Stimulated activated CD4-positive, alpha-beta T cell treated with anti-CD3 and anti-CD28 coated beads, TNF-alpha, amount 100 ng/mL, for 48 hours (primary cell): ENCODE measurements around the gene ANO3.
"Not testable (repeated sequence)": the region's sequence is repeated elsewhere in the genome, so short reads cannot be mapped to it uniquely, and the experiment has no call there.

ENCODE experiments used
- DNase-seq, 3 donors: peaks; one replicate each; pipeline ENCODE4 v3.0.0-alpha.2; 2020; ENCODE audit warnings: low read depth in 3 of 3

Gene ANO3

DNA sequence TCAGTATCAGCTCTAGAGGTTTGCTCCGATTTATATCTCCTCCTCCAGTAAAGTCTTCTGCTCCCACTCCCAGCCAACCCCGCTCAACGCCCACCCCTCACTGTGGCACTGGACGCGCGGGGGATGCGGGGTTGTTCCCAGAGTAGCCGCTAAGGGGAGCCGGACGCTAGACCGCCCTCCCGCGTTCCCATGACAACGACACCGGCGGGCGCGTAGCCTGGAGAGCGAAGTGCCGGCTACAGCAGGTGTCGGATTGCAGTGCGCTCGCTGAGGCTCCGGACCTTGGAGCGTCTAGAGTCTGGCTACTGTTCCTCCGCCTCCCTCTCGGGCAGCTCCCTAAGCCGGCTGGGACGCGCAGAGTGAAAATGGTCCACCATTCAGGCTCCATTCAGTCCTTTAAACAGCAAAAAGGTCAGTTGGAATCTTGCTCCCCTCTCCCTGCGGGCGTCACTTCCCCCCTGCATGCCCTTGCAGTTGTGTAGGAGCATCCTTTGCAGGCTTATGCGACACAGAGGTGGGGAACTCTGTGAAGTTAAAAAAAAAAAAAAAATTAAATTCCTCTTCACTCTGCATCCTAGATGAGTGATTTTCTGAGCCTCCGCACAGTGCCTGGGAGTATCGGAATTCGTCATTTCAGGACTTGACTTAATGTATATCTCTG is at the start of gene ANO3:
Gene ANO3, plus strand, starts transcription at position 220 of the 661 bp plus-strand sequence. Its CDS starts 146 bp downstream, at position 366.
- peak in 1 of 3 donors; percentile 13 for DNase-seq

DNA sequence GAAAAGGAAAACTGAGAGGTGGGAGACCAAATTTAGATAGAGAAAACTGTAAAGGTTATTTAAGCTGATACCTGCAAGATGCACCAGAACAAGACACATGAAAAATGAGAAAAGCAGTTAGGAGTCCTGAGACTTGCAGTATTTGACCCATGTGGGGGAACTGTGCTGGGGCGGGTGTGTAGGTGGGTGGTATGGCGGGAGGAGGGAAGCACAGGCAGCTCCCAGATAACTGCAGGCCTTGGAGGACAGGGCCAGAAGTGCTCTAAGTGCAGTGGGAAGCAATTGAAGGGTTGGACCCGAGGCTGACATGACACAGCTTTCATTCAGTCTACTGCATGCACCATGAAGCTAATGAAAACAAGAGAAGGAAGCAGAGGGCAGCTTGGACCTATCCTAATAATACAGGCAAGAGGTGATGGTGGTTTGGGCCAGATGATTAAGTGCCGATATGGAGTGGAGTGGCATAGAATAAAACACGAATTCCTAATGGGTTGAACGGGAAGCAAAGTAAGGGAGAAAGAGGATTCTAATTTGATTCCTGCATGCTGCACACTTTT is 48.0 kb upstream of the ANO3 start:
- no peak for DNase-seq

DNA sequence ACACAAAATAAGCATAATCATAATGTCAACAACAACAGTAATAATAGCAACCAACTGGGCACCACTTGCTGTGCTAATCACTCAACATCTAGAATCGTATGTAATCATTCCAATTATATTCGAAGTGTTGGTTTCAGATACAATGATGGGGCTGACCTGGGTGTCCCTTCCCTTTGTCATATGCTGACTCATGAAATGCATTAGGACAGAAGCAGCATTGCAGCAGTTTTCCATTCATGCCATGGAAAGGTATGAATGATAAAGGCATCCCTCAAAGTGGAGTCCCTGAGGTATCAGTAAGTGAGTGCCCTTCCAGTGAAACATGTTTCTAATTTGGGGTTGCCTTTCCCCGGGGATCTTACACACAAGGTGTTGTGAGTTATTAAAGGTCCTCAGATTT is 46.3 kb upstream of the ANO3 start:
- no peak for DNase-seq

DNA sequence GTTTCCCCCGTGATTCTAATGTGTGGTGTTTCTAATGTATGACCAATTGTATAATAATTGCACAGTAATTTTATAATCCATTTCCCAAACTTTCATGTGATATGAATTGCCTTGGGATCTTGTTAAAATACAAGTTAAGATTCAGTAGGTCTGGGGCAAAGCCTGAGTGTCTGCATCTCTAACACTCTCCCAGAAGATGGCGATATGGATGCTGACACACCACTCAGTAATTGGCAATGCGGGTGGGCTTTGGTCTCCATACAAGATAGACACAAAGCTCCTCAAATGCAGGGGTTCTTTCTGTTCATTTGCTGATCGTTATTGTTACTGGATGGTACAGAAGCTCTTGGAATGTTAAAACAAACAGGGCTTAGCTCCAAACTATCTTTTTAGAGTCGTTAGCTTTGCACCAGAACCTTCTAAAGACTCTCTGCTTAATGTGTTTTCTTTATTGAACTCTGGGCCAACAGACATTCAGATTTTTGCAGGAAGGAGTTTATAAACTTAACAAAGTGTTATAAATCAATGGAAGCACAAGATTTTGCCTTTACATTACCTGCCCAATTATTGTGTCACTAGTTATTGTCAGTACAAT is 45.4 kb upstream of the ANO3 start:
- DNase-seq, result no peak

DNA sequence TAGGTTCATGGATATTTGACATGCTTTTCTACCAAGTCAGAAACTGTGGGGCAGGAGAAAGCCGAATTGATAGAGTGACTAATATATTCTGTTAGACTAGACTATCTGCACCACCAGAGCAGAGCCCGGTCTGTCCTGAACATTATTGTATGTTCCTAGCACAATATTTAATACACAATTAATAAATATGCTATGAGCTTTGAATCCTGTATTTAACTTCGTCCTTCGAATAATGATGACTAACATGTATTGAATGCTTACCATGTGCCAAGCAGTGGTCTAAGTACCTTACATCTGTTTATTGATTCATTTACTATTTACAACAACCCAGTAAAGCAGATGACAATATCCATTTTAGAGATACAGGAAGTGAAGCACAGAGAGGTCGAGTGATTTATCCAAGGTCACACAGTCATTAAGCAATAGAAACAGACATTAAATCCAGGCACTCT is 44.8 kb upstream of the ANO3 start:
- no peak for DNase-seq

DNA sequence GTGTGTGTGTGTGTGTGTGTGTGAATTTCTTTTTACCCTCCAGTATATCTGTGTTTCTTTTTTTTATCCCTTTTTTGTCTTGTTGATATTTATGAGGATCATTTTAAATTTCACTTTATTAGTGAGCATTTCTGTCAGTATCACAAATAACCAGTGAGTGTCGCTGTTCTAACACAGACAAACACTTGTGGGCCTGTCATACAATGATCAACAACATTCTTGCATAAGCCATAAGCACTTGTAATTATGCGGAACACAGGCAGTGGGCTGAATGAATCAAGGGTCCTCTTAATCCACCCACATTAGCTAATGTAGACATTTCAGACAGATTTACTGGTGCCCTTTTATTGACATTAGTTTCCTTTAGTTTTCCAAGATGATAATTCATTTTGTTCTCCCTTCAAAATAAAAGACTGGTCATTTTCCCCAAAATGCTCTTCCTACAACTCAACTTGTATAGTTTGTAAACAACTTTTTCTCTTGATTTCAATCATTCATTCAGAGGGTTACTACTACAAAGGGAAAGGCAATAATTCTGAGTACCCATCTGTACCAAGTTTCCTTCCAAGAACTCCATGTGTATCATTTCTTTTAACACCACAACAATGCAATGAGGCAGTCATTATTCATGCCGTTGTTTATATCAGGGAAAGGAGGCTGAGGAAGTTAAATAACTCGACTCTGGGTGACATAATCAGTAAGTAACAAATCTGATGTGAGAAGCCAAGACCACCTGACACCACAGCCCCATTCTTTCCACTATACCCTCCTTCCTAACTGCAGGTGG is 34.5 kb upstream of the ANO3 start:
- DNase-seq, result no peak

DNA sequence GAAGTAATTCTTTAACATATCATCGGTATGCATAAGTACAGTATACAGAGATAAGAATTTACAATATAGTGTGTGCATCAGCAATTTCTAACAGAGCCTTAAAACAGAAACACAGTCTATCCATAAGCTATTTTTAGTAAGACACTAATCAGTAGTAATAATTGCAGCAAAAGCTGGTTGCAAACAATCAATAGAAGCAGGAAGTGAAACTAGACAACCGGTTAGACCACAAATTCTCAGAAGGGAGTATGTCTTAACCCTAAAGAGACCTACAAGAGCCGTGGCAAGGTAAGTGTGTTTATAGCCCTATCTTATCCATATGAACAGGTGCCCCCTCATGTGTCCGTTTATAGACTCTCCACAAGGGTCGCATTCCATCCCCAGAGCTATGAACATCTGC is 15.6 kb upstream of the ANO3 start:
- DNase-seq, result not testable (repeated sequence)

DNA sequence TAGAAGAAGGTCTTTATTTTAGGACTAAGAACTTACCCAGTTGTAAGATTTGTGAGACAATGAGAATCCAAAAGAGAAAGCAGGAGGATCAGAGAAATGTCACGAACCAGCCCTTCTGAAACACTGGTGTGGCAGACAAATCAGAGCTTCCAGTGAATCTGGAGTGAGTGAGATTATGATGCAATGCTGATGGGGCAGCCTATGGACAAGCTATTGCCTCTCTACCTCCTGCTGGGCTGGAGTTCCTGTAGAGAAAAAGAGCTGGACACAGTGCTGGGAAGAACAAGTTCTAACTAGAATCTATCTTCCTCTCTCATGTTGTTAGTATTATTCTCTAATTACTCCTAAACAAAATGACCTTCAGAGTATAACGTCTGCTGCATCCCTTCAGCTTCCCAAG is 12.0 kb upstream of the ANO3 start:
- no peak for DNase-seq

DNA sequence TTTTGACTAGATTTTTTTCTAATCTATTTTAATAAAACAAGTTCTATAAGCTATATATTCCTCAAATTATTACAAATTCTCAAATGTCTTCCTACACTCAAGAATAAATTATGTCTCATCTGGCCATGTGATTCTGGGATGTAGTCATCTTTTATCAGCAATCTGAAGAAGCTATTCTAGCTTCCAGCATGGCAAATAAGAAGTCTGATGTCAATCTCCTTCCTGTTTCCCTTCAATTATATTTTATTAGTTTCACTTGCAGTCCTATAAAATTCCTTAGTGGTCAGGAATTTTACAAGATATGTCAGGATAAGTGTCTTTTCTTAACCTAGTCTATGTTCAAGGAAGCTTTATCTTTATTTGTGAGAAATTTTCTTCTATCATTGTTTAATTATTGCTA is 10.4 kb upstream of the ANO3 start:
- DNase-seq, result no peak

DNA sequence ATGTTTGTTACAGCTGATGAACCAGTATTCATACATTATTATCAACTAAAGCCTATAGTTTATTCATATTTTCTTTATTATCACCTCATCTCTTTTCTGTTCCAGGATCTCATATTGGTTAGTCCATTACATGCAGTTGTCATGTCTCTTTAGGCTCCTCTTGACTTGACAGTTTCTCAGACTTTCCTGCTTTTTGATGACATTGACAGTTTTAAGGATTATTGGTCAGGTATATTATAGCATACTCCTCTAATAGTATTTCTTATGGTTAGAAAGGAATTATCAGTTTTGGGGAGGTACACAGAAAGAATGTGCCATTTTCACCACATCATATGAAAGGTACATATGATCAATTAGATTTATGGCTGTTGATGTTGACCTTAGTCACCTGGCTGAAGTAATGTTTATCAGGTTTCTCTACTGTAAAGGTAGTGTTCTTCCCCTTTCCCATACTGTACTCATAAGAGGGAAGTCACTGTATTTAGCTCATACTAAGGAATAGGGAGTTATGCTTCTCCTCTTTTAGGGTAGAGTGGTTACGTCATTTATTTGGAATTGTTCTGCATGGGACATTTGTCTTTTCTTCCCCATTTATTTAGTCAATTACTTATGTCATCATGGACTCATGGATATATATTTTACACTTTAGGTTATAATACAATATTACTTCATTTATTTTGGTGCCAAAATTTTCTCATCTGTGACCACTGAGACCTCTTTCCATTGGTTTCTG is 9.4 kb upstream of the ANO3 start:
- no peak for DNase-seq

DNA sequence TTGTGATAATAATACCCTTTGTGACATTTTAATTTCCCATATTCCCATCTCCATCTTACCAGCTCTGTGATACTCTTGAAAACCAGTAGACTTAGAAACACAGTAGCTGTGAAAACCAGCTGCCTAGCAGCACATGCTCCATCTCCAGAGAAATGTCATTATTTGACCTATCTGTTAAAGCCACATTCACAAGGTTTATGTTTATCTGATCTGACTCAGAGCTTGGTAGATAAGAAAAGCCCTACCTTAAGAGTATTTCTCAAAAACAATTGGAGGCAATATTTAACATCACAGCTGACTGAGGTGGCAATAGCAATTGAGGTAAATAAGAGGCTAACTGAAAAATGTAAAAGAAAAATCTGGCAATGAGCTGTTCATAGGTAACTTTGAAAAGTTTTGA is 8.1 kb upstream of the ANO3 start:
- no peak for DNase-seq

DNA sequence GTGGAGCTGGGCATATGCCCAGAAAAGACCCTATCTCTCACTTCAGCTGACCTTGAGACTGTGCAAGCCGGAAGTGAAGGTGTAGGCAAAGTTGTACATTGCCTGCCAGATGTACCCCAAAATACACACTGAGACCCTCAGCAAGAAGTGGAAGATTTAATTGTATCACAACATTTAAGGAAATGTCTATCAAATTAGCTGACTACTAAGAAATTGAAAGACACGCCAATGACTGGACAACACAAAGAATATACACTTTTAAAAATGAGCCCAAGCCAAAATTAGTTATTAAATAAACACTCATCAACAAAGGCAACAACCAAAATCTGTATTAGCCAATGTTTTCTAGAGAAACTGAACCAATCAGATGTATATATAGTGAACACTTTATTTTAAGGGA is 7.7 kb upstream of the ANO3 start:
- DNase-seq, result no peak

DNA sequence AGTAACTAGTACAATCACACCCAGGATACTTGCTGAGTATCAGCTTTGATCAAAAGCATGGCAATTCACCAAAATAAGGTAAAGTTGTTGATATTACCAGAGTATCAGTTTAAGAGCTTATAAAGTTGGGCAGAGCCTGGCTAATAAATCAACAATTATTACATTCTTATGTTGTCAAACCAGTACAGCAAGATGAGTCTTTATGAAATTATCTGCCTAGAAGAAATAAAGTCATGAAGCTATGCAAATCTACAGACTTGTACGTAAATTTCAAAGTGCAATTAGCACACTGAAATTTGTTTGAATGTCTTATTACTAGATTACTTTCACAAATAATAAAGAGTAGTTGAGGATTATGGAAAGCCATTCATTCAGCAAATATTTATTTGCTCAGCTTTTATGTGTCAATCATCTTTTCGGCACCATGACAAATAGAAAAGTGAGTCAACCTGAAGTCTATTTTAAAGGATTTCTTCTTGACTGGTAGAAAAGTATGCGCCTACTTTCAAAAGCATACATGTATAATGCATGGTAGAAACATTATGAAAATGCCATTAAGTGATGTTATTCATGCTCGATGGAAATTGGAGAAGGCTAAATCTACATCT is 5.0 kb upstream of the ANO3 start:
- DNase-seq, result no peak

DNA sequence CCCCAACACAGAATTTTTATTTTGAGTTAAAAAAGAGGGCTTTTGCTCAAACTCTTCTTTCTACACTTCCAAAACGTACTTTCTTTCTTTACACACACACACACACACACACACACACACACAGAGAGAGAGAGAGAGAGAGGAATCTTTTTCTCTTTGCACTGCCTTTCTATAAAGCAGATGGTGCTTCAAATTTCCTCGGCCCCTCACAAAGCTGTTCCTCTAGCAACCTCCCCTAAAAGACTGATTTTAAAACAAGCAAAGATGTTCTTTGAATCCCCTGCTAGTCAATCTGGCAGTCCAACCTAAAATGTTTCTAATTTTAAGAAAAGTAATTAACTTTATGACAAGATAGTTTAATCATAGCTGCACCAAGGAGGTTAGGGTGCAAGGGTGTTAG is 2.7 kb upstream of the ANO3 start:
- DNase-seq, result no peak

DNA sequence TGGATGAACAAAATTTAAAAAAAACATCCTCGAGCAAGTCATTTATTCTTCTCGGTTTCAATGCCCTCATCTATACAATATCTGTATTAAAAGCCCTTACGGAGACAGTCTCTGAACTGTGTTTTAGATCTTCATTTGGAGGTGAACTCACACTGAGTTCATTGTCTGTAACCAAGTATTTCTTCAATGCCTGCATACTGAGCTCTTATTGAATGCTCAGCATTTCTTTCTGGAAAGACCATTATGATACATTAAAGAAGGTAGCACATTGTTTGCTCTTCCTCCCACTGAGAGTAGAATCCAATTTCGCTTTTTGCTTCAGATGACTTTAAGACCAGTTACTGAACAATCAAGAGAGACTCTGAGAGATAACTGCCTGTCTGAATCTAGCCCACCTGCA is 1.7 kb upstream of the ANO3 start:
- no peak for DNase-seq

DNA sequence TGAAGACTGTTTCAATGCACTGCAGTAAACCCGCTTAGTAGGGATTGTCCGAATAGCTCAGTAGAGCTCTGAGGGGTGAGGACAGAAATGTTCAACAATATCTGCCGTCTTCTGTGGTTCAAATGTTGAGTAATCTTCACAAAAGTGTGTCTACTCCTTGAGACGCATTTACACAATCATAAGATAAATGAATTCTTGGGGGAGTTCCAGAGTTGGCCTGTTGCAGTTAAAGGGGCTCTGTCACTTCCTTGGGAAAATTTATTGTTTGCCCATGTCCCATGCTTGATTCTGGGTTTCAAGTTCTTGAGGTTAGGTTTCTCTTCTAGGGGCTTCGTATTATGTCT is 614 bp downstream of the ANO3 start:
- no peak for DNase-seq

DNA sequence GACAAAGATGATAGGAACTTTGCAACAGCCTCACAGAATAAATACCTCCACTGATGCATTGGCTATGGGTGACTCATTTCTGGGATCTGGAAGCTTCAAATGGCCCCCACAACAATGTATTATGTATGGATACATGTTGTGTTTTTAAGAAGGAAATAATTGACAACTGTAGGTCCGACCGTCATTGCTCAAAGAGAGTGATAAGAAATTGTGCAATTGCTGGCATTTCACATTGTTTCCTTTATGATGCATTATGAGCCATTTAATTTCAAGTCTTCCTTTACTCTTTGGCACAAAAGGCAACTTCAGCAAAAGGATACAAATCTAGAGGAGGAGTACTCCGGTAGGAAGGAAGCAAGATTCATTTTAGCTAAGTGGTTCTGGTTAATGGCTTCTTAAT is 2.0 kb downstream of the ANO3 start:
- no peak for DNase-seq

DNA sequence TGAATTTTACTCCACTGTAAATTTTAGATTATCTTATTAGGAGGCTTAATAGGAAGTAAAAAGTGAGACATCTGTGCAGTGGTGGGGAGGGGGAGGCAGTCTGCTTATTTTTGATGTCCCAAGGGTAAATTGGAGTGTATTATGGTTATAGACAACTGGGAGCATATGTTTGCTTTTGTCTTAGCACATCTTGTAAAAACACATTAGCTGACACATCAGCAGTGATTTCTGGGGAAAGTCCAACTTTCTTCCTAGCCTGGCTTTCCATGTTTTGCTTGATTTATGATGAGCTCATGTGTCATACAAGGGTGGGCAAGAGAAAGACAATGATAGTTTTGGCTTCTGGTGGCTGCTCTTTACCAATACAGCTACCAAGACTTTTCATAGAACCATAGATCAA is 4.0 kb downstream of the ANO3 start:
- no peak for DNase-seq

DNA sequence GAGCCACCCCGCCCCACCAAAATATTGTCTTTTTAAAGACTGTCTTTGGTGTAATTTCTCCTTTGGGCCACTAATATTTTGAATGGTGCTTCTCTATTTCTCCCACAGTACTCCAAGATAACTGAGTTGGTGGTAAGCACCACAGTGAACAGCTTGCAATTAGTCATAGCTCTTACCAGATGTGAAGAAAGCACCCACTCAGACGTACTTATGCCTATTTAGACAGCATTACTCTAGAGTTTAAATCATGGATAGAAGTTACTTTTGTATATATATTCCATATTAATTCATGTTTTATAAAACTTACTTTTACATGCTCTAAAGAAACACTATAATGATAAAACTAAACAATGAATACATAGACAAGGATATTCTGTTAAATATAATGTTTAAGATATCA is 12.7 kb downstream of the ANO3 start:
- DNase-seq, result no peak

DNA sequence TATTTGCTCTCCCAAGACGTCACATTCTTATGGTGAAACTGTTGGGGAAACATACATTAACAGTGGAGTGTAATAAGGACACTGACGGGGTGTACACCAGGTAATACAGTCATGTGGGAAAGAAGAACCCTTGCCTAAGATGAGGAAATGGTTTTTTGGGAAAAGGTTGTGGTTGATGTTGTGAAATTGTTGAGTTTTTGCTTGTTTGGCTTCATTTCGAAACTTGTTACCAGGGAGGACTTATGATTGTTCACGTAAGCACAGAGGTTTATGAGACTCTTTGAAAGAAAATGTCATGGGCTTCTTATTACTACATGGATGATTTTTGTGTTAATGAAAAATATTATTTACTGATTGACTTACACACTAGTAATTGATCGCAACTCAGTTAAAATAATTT is 16.8 kb downstream of the ANO3 start:
- no peak for DNase-seq

DNA sequence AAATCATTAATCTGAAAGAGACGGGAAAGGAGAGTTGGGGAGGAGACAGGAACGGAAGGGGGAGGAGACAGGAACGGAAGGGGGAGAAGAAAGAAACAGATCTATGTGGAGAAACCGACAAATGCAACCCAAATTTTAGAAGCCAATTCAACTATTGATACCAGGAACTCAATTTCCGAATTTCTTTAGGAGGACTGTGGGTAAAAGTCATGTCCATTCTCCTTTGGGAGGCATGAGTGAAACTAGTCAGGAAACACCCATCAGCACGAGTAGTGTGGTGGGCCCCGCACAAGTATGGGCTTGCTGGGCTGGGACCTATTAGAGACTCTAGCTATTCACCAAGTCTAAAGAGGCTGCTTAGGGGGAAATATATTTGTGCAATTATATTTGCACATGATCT is 18.1 kb downstream of the ANO3 start:
- DNase-seq, result no peak

DNA sequence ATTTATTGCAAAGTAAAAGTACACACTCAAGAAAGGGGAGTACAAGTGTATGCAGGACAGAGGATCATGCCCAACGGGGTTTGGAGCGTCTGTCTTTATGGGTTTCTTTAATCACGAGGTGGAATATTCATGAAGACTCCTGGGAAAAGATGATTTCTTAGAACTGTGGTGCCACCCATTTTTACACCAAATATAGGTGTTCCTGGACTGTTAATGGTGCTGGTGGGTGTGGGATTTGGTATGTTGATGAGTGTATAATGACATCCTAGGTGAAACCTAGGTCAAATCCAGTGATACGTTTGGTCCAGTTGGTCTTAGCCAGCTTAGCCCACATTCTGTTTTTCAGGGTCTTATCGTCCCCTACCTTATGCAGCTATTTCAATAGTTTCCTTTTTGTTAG is 21.1 kb downstream of the ANO3 start:
- DNase-seq, result no peak
